Stimulated activated CD8-positive, alpha-beta memory T cell treated with anti-CD3 and anti-CD28 coated beads, Interleukin-4, amount 100 ng/mL, for 1 hour (primary cell): ENCODE measurements around the gene RBM45.

Experiments
- DNase-seq, 2 donors: peaks; one replicate each; pipeline ENCODE4 v3.0.0-alpha.2; 2020; ENCODE audit warnings: low read depth in 2 of 2, low spot score in 1 of 2

Gene RBM45

GRCh38 chr2:178155524-178155923 is 43.3 kb downstream of the RBM45 start:
- DNase-seq, result no peak

GRCh38 chr2:178157574-178157973 is 45.3 kb downstream of the RBM45 start:
- DNase-seq, result no peak

GRCh38 chr2:178159966-178160365 is 47.7 kb downstream of the RBM45 start:
- no peak for DNase-seq

- DNase-seq, result no peak
Measured at GRCh38 chr2:178160601-178161000, 48.4 kb downstream of the RBM45 start.

GRCh38 chr2:178163395-178163794 is 51.2 kb downstream of the RBM45 start:
- DNase-seq, result no peak

- DNase-seq, result no peak
Measured at GRCh38 chr2:178163911-178164310, 51.7 kb downstream of the RBM45 start.

GRCh38 chr2:178173657-178174056 is 61.4 kb downstream of the RBM45 start:
- DNase-seq, result no peak

- DNase-seq, result no peak
Measured at GRCh38 chr2:178177066-178177679, 64.9 kb downstream of the RBM45 start.
